Stomach smooth muscle (tissue), 2 donors: ENCODE measurements around the gene LEF1.

Experiments used
- H3K27ac ChIP-seq: one replicate; pipeline ENCODE4 v1.7.0; 2013; ENCODE audit warnings: mild to moderate bottlenecking, low read length, inconsistent platforms
- H3K27me3 ChIP-seq, 2 donors: one replicate each; pipeline ENCODE4 v1.7.0; 2013; ENCODE audit warnings: low read length in 2 of 2; ENCODE audit not compliant: insufficient read depth in 2 of 2, control insufficient read depth in 1 of 2
- H3K36me3 ChIP-seq, 2 donors: one replicate each; pipeline ENCODE4 v1.7.0; 2013; ENCODE audit warnings: low read length in 2 of 2; ENCODE audit not compliant: control insufficient read depth in 2 of 2, insufficient read depth in 2 of 2
- H3K4me1 ChIP-seq: one replicate; pipeline ENCODE4 v1.7.0; 2013; ENCODE audit warnings: low read length; ENCODE audit not compliant: control insufficient read depth, insufficient read depth
- H3K4me3 ChIP-seq, 2 donors: one replicate each; pipeline ENCODE4 v1.7.0; 2013; ENCODE audit warnings: low read length in 2 of 2
- H3K9ac ChIP-seq, 2 donors: one replicate each; pipeline ENCODE4 v1.7.0; 2013; ENCODE audit warnings: low read length in 2 of 2, mild to moderate bottlenecking in 1 of 2
- H3K9me3 ChIP-seq, 2 donors: one replicate each; pipeline ENCODE4 v1.7.0; 2013; ENCODE audit warnings: low read length in 2 of 2; ENCODE audit not compliant: control insufficient read depth in 2 of 2
- donor health status: healthy.
- donor health status: Pancreatic carcinoma.

LEF1 gene

DNA sequence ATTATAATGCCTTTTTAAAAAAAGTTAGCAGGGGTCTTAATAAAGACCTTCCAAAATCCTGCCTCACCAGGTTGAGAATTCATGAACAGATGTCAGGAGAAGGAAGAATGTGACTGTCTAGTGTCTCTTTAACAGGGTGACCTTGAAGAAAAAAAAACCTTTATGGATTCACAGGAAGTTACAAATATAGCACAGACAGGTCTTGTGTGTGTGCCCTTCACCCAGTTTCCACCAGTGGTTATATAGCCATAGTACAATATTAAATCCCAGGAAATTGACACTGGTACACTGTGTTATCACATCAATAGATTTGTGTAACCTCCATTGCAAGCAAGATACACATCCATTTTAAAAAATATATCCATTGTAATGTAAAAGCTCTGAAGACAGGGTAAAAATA, 135.4 kb downstream of the LEF1 start:
- Histone ChIP-seq H3K4me1 (no peaks in the 10 kb centered on the region), H3K27ac (no peak overlapping the region), H3K27me3 (no peaks in the 10 kb centered on the region), H3K9ac (no peak overlapping the region), H3K9me3 (no peaks in the 10 kb centered on the region), H3K36me3 (peaks cover 37 to 52% of the 10 kb centered on the region in 2 donors), H3K4me3 (no peak overlapping the region)

DNA sequence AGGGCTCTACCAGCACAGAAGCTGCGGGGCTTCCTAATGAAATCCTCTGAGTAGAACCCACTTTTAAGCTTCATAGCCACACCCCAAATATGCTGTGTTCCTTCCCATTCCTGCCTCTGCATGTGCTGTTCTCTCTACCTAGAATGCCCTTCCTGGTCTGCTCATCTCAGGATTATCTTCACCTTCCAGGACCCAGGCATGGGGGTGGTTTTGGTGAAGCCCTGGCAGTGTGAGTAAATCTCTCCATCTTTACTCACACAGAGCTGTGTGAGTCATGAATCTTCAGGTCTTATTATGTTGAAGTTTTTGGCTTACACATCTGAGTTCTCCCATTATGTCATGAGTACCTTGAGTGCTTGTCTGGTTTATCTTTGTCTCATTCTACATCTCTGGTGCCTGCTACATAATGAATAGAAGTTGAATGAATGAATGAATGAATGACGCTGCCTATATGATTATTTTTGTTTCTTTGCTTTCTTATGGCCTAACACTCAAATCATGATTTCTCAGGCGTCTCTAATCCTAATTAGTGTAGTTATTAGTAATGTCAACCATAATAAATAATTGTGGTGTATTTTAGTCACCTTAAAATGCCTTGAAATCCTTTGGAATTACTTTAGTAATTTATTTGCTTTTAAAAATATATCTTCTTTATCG, 137.2 kb downstream of the LEF1 start:
- Histone ChIP-seq H3K27me3 (no peaks in the 10 kb centered on the region), H3K9ac (no peak overlapping the region), H3K27ac (no peak overlapping the region), H3K4me1 (no peaks in the 10 kb centered on the region), H3K9me3 (no peaks in the 10 kb centered on the region), H3K36me3 (peaks cover 52 to 65% of the 10 kb centered on the region in 2 donors), H3K4me3 (no peak overlapping the region)

DNA sequence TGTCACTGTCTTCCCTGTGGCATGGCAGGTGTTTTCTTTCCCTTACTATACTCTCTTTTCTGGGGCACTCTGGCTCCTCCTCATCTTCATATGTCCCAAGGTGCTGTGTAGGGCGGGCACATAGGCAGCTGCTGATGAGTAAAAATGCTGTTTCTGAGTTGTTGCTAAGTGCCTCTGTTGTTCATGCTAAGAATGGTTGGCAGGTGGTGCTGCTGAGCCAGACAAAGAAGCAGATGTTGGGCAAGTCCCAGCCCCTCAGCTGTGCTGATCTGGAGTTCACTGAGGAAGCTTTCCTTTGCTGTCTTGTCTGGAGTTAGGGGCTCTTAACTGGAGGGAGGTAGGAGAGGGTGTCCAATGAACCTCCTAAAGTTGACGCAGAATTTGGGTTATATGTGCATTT, 138.4 kb downstream of the LEF1 start:
- H3K27me3 ChIP-seq, result no peaks in the 10 kb centered on the region
- H3K36me3 ChIP-seq, result peaks cover 51 to 66% of the 10 kb centered on the region in 2 donors
- no peak overlapping the region for H3K27ac ChIP-seq
- no peaks in the 10 kb centered on the region for H3K4me1 ChIP-seq
- no peaks in the 10 kb centered on the region for H3K9me3 ChIP-seq
- H3K9ac ChIP-seq, result no peak overlapping the region
- H3K4me3 ChIP-seq, result no peak overlapping the region

DNA sequence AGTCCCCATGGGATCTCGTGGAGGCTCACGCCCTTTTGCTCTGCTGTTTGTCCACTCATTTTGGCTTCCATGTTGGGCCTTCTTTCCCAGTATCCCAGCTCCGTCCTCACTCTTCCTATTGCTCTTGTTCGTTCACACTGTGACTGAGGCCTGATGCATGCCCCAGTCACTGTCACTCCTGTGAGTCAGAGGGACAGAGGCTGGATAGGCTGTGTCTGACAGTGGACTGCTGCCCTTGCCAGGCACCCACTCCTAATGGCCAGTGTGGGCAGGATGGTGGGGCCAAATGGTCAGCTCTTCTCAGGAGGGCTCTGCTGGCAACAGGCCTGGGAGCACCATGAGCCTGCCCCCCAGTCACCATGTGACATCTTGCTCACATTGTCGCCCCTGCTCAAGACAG, 139.0 kb downstream of the LEF1 start:
- Histone ChIP-seq H3K36me3 (peaks cover 51 to 67% of the 10 kb centered on the region in 2 donors), H3K4me1 (no peaks in the 10 kb centered on the region), H3K9ac (no peak overlapping the region), H3K4me3 (no peak overlapping the region), H3K9me3 (no peaks in the 10 kb centered on the region), H3K27ac (no peak overlapping the region), H3K27me3 (no peaks in the 10 kb centered on the region)

DNA sequence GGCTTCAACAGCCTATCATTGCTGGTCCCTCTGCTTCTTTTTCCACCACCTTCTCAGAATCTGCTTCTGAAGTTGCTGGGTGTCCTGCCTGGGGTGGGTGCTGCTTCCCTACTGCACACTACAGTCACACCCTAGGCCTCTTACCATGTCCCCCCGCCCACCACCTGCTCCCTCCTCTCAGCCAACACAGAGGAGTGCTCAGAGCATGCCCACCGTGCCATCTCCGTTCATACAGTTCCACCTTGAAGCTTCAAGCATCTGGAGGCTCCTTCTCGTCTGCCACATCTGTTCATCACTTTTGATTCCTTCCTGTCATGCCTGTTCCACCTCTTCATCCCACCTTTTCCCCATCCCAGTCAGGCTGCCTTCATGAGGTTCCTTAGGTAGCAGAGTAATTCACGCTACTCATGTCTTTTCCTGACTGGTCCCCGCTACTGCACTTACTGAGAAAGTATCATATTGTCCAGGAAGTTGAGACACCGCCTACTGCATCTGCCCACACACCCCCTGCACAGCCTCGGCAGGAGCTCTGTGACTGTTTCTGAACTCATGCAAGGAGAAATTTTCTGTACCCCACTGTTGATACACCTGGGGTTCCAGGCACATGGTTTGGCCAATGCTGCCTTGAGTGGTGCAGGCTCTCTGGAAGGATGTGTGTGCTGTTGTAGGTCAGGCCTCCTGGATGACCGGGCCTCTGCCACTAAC, 139.6 kb downstream of the LEF1 start:
- H3K27me3 ChIP-seq, result no peaks in the 10 kb centered on the region
- no peaks in the 10 kb centered on the region for H3K9me3 ChIP-seq
- no peak overlapping the region for H3K9ac ChIP-seq
- peaks cover 50 to 65% of the 10 kb centered on the region in 2 donors for H3K36me3 ChIP-seq
- no peak overlapping the region for H3K4me3 ChIP-seq
- no peak overlapping the region for H3K27ac ChIP-seq
- no peaks in the 10 kb centered on the region for H3K4me1 ChIP-seq

DNA sequence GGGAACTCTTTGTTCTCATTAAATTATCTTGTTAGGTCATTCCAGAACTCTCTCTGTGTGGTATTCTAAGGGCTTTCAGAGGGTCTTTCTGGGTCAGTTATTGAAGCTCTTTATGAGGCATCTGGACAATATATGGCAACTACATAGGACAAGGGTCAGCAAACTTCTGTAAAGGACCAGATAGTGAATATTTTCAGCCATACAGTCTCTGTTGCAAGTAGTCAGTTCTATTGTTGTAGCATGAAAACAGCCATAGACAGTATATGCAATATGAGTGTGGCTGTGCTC, 143.9 kb downstream of the LEF1 start:
- no peak overlapping the region for H3K4me3 ChIP-seq
- H3K27me3 ChIP-seq, result no peaks in the 10 kb centered on the region
- peaks cover 60 to 61% of the 10 kb centered on the region in 2 donors for H3K36me3 ChIP-seq
- no peak overlapping the region for H3K27ac ChIP-seq
- no peak overlapping the region for H3K9ac ChIP-seq
- H3K9me3 ChIP-seq, result no peaks in the 10 kb centered on the region
- H3K4me1 ChIP-seq, result no peaks in the 10 kb centered on the region

DNA sequence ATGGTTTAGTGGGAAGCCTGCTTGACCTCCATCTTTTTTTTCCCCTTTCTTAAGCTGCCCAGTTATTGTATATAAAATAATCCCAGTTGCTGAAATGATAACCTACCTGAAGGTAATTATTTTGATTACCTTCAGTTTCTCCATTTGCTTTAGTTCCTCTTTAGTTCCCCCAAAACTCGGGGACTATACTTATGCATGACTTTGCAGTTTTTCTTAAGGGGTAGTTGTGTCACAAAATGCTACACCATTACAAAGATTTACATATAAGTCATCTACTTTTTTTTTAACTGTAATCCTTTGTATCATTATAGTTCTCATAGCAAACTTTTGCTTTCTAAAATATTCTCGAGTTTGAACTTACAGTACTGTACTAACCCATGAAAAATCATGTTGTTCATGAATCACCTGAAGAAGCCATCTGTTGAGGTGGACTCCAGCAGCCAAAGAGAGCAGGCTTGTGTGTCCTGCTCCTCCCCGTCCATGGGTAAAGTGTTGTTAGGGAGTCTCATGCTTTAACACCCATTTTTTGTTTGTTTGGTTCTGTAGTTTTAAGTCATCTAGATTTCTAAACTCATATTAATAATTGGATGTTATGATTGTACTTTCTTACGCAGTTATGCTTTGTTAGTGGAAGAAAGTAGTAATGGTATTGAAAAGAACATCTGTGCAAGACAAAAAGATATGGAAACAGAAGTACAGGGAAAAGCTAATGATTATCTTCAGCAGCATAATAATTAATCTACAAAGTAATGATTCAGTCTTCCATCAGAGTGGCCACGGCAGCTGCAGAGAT, 144.5 kb downstream of the LEF1 start:
- Histone ChIP-seq H3K4me1 (no peaks in the 10 kb centered on the region), H3K9me3 (no peaks in the 10 kb centered on the region), H3K4me3 (no peak overlapping the region), H3K9ac (no peak overlapping the region), H3K27me3 (no peaks in the 10 kb centered on the region), H3K36me3 (peaks cover 59 to 61% of the 10 kb centered on the region in 2 donors), H3K27ac (no peak overlapping the region)

DNA sequence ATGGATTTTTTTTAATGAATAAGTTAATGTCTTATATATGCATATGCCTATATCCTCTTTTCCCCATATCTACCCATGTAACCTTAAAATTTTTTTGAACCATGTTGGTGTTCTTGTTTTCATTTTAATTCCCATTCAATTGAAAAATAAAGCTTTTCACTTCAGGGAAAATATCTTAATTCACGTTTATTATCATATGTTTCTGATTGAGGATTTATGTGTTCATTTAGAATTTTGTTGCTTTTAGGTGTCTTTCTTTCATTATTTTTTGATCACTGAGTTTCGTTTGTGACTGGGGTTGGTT, 149.9 kb downstream of the LEF1 start:
- Histone ChIP-seq H3K4me1 (no peaks in the 10 kb centered on the region), H3K9me3 (no peaks in the 10 kb centered on the region), H3K27ac (no peak overlapping the region), H3K27me3 (no peaks in the 10 kb centered on the region), H3K4me3 (no peak overlapping the region), H3K36me3 (peaks cover 50% of the 10 kb centered on the region in 2 donors), H3K9ac (no peak overlapping the region)

DNA sequence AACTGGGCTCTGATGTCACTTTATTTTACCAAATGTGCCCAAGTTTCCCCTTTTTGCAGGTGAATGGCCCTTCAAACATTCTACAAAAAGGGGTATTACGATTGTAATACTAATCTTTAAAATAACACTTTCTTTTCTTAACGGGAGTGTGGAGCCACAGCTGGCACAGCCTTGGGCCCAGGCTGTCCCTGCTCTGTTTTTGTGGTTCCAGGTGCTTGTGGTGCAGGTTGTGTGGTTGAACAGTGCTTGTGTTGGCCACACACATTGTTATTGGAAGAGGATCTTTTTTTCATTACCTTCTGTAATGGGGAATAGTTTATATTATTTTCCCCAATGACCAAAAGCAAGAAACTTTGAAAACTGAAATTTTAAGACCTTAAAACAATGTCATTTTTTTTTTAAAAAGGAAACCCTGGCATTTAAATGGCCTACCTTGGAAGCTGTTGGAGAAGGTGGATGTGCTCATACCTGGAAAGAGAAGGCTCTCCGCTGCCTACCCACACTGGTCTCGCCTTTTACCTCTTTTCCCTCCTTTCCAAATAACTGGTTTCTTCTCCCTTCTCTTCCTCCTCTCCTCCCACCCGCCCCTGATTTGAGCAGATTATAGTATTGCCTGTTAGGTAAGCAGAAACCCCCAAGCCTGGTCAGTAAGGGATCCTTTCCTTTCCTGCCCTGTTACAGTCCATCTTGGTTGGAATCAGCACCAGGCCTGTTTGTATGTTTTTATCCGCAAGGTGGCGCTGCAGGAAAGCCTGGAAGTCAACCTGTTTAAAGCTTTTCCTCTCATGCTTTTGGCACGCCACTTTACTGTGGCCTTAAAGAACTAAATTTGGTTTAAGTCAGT, 150.5 kb downstream of the LEF1 start:
- no peak overlapping the region for H3K9ac ChIP-seq
- H3K27ac ChIP-seq, result no peak overlapping the region
- H3K9me3 ChIP-seq, result no peaks in the 10 kb centered on the region
- no peaks in the 10 kb centered on the region for H3K4me1 ChIP-seq
- peaks cover 44 to 47% of the 10 kb centered on the region in 2 donors for H3K36me3 ChIP-seq
- H3K4me3 ChIP-seq, result no peak overlapping the region
- no peaks in the 10 kb centered on the region for H3K27me3 ChIP-seq

DNA sequence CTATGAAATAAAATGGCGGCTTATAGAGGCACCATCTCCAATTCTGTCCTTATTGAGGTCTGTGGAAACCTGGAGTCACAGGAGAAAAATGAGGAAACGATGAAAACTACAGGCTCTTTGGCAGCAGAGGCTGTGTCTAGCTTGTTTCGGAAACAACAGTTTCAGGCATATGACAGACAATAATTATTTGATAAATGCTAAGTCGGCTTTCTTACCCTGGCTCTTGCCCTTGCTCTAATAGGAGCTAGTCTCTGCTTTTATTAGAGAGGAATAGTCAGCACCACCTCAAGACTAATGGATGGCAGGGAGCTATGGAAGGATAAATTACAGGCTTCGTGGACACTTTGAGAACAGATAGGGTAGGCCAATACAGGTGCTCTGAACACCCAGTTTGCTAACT, 154.8 kb downstream of the LEF1 start:
- Histone ChIP-seq H3K4me1 (no peaks in the 10 kb centered on the region), H3K27me3 (no peaks in the 10 kb centered on the region), H3K4me3 (no peak overlapping the region), H3K27ac (no peak overlapping the region), H3K36me3 (peaks cover 26 to 34% of the 10 kb centered on the region in 2 donors), H3K9ac (no peak overlapping the region), H3K9me3 (no peaks in the 10 kb centered on the region)
